ENCODE results near the gene SYTL3.

The SYTL3 gene

GRCh38 chr6:158662607-158662953, 12.7 kb downstream of the SYTL3 start:
- TF ChIP-seq CTCF (IDR thresholded peaks at IDR 0.05; ENCODE audit: borderline replicate concordance, insufficient read depth, low read depth, low read length): no peak
- H3K4me3 ChIP-seq (ENCODE audit: low read depth, low read length): no peak overlapping the region

DNA sequence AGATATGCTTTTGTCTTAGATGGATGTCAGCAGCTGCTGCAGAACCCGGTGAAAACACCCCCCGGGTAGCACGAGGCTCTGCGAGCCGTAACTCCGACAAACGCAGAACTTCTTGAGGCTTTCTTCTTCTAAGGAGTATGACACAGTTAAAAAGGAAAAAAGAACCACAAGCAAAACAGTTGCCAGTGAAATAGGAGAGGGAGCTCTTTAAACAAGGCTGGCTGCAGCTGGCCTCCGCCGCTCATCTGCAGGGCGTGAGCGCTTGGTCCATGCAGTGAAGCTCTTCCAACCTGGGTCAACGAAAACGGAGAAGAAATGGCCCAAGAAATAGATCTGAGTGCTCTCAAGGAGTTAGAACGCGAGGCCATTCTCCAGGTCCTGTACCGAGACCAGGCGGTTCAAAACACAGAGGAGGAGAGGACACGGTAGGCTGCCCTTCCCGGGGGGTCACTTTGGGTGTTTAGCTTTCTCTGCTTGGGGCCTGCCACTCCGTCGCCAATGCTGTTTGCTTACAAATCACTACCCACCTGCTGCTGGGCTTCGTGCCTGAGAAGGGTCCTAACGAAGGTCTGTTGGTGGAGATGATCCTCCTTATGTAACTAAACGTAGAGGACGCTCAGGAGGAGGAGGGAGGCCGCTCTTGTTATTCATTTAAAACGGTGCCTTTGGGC, 13.2 kb downstream of the SYTL3 start:
- H3K4me3 ChIP-seq (ENCODE audit: low read depth, low read length): no peak overlapping the region
- TF ChIP-seq CTCF (IDR thresholded peaks at IDR 0.05; ENCODE audit: borderline replicate concordance, insufficient read depth, low read depth, low read length): no peak

GRCh38 chr6:158663625-158664165, 13.8 kb downstream of the SYTL3 start:
- TF ChIP-seq CTCF (IDR thresholded peaks at IDR 0.05; ENCODE audit: borderline replicate concordance, insufficient read depth, low read depth, low read length): no peak
- H3K4me3 ChIP-seq (ENCODE audit: low read depth, low read length): no peak overlapping the region

GRCh38 chr6:158665332-158665731, 15.5 kb downstream of the SYTL3 start:
- H3K4me3 ChIP-seq (ENCODE audit: low read depth, low read length): no peak overlapping the region
- no peak for TF ChIP-seq CTCF (IDR thresholded peaks at IDR 0.05; ENCODE audit: borderline replicate concordance, insufficient read depth, low read depth, low read length)

DNA sequence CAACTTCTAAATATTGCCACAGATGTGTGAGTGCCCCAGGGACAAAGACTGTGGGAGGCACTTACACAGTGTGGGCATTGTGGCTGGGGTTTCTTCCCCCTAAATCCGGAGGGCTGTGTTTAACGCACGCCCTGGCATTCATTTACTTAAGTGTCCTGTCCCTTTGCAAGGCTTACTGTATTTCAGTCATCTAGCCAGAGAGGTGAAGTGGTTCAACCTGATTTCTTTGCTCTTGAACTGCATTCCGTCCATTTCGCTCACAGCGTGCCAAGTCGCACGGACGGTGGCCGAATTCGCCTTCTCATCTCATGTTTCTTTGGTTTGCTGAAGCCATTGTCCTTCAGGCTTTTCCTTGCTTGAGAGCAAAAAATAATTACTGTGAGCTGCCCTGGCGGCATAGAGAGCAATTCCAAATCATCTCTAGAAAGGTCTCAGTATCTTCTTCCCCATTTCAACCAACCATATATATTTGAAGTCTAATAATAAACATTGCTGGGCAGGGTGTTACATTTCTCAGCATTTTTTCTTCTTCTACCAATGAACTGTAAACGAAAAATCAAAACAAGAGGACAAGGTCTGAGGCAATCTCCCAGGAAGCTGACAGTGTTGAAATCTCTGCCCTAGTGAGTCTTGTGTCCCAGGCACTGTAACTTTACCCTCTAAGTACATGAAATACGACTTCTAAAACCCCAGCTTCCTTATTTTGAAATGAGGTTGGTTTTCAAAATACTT, 16.9 kb downstream of the SYTL3 start:
- H3K4me3 ChIP-seq (ENCODE audit: low read depth, low read length): no peak overlapping the region
- no peak for TF ChIP-seq CTCF (IDR thresholded peaks at IDR 0.05; ENCODE audit: borderline replicate concordance, insufficient read depth, low read depth, low read length)

- no peak overlapping the region for H3K4me3 ChIP-seq (ENCODE audit: low read depth, low read length)
- TF ChIP-seq CTCF (IDR thresholded peaks at IDR 0.05; ENCODE audit: borderline replicate concordance, insufficient read depth, low read depth, low read length): no peak
Observed at GRCh38 chr6:158667360-158667981, 17.6 kb downstream of the SYTL3 start.

Measured in GM12875 (cell line).